Fibroblast of skin of scalp (primary cell): ENCODE data around the gene MYB.
"Not testable (repeated sequence)": the region's sequence is repeated elsewhere in the genome, so short reads cannot be mapped to it uniquely, and the experiment has no call there.

Experiments used
- DNase-seq: peaks from one replicate; pipeline ENCODE4 v3.0.0-alpha.2; 2013

Gene MYB

GRCh38 chr6:135224037-135224647, 43.0 kb downstream of the MYB start:
- DNase-seq, result no peak

- no peak for DNase-seq
Measured at GRCh38 chr6:135225911-135226310, 44.8 kb downstream of the MYB start.

GRCh38 chr6:135226537-135226936, 45.4 kb downstream of the MYB start:
- DNase-seq, result no peak

GRCh38 chr6:135227349-135227748, 46.2 kb downstream of the MYB start:
- no peak for DNase-seq

GRCh38 chr6:135227758-135228157, 46.6 kb downstream of the MYB start:
- DNase-seq, result no peak

GRCh38 chr6:135228486-135228885, 47.4 kb downstream of the MYB start:
- DNase-seq, result no peak

- DNase-seq, result no peak
Measured at GRCh38 chr6:135229996-135230395, 48.9 kb downstream of the MYB start.

GRCh38 chr6:135230711-135231468, 49.8 kb downstream of the MYB start:
- no peak for DNase-seq

- peak; percentile 25 for DNase-seq
Measured at GRCh38 chr6:135231469-135231844, 50.3 kb downstream of the MYB start.

- no peak for DNase-seq
Measured at GRCh38 chr6:135233686-135234491, 52.8 kb downstream of the MYB start.

- no peak for DNase-seq
Measured at GRCh38 chr6:135234492-135234780, 53.3 kb downstream of the MYB start.

GRCh38 chr6:135235716-135236115, 54.6 kb downstream of the MYB start:
- DNase-seq, result no peak

- no peak for DNase-seq
Measured at GRCh38 chr6:135236319-135236718, 55.2 kb downstream of the MYB start.

GRCh38 chr6:135236732-135237131, 55.6 kb downstream of the MYB start:
- no peak for DNase-seq

GRCh38 chr6:135240711-135241110, 59.6 kb downstream of the MYB start:
- no peak for DNase-seq

- no peak for DNase-seq
Measured at GRCh38 chr6:135243871-135244796, 63.0 kb downstream of the MYB start.

GRCh38 chr6:135244805-135245204, 63.7 kb downstream of the MYB start:
- no peak for DNase-seq

GRCh38 chr6:135246412-135247012, 65.4 kb downstream of the MYB start:
- not testable (repeated sequence) for DNase-seq

GRCh38 chr6:135250234-135250633, 69.1 kb downstream of the MYB start:
- peak; percentile 20 for DNase-seq

GRCh38 chr6:135250751-135251497, 69.8 kb downstream of the MYB start:
- DNase-seq, result peak; percentile 51
